ENCODE data around the gene ARHGAP26. TPM values are rescaled to one million over a fixed set of nuclear protein-coding genes. Genes with fewer than 3 reads are reported as not detected.

The ARHGAP26 gene
- total RNA-seq, 1 donor: 7.6 TPM

- Histone ChIP-seq H4K20me1 (ENCODE audit: insufficient read depth, low read length) (no peaks in the 10 kb centered on the region), H3K4me3 (ENCODE audit: insufficient read depth, low read length) (no peak overlapping the region), H3K4me1 (ENCODE audit: insufficient read depth, low read length) (peaks cover 79% of the 10 kb centered on the region), H3K9me3 (ENCODE audit: low read depth, low read length) (no peaks in the 10 kb centered on the region), H3K4me2 (ENCODE audit: insufficient read depth, low read length) (no peak overlapping the region), H2AFZ (ENCODE audit: low read length) (no peak overlapping the region), H3K27ac (ENCODE audit: low read depth, low read length) (no peak overlapping the region), H3K36me3 (ENCODE audit: insufficient read depth, low read length) (no peaks in the 10 kb centered on the region), H3K27me3 (ENCODE audit: insufficient read depth, low read length) (no peaks in the 10 kb centered on the region), H3K79me2 (ENCODE audit: insufficient read depth, low read length) (no peaks in the 10 kb centered on the region)
- TF ChIP-seq CTCF (IDR thresholded peaks at IDR 0.05; ENCODE audit: extremely low read depth, low read depth, low read length): no peak
- no peak for DNase-seq (ENCODE audit: insufficient read length, low spot score, missing footprints)
These were observed 55.9 kb downstream of the ARHGAP26 start for GRCh38 chr5:142826093-142826492.

- no peaks in the 10 kb centered on the region for H3K36me3 ChIP-seq (ENCODE audit: insufficient read depth, low read length)
- no peak for DNase-seq (ENCODE audit: insufficient read length, low spot score, missing footprints)
- H3K9me3 ChIP-seq (ENCODE audit: low read depth, low read length): no peaks in the 10 kb centered on the region
- TF ChIP-seq CTCF (IDR thresholded peaks at IDR 0.05; ENCODE audit: extremely low read depth, low read depth, low read length): no peak
- H3K79me2 ChIP-seq (ENCODE audit: insufficient read depth, low read length): no peaks in the 10 kb centered on the region
- no peaks in the 10 kb centered on the region for H4K20me1 ChIP-seq (ENCODE audit: insufficient read depth, low read length)
- H3K4me3 ChIP-seq (ENCODE audit: insufficient read depth, low read length): peak overlapping the region; percentile 12
- peak overlapping the region; percentile 64 for H3K4me2 ChIP-seq (ENCODE audit: insufficient read depth, low read length)
- H3K27me3 ChIP-seq (ENCODE audit: insufficient read depth, low read length): no peaks in the 10 kb centered on the region
- peak overlapping the region; percentile 57 for H3K27ac ChIP-seq (ENCODE audit: low read depth, low read length)
- H2AFZ ChIP-seq (ENCODE audit: low read length): no peak overlapping the region
- peaks cover 76% of the 10 kb centered on the region for H3K4me1 ChIP-seq (ENCODE audit: insufficient read depth, low read length)
These were observed 56.7 kb downstream of the ARHGAP26 start for GRCh38 chr5:142826741-142827492.

- Histone ChIP-seq H3K79me2 (ENCODE audit: insufficient read depth, low read length) (no peaks in the 10 kb centered on the region), H3K4me3 (ENCODE audit: insufficient read depth, low read length) (no peak overlapping the region), H3K27ac (ENCODE audit: low read depth, low read length) (peak overlapping the region; percentile 16), H3K4me2 (ENCODE audit: insufficient read depth, low read length) (peak overlapping the region; percentile 2), H4K20me1 (ENCODE audit: insufficient read depth, low read length) (no peaks in the 10 kb centered on the region), H2AFZ (ENCODE audit: low read length) (no peak overlapping the region), H3K36me3 (ENCODE audit: insufficient read depth, low read length) (no peaks in the 10 kb centered on the region), H3K4me1 (ENCODE audit: insufficient read depth, low read length) (peaks cover 65% of the 10 kb centered on the region), H3K27me3 (ENCODE audit: insufficient read depth, low read length) (no peaks in the 10 kb centered on the region), H3K9me3 (ENCODE audit: low read depth, low read length) (no peaks in the 10 kb centered on the region)
- TF ChIP-seq CTCF (IDR thresholded peaks at IDR 0.05; ENCODE audit: extremely low read depth, low read depth, low read length): no peak
- no peak for DNase-seq (ENCODE audit: insufficient read length, low spot score, missing footprints)
These were observed 57.9 kb downstream of the ARHGAP26 start for GRCh38 chr5:142827934-142828576.

- H3K27ac ChIP-seq (ENCODE audit: low read depth, low read length): peak overlapping the region; percentile 80
- H3K9me3 ChIP-seq (ENCODE audit: low read depth, low read length): no peaks in the 10 kb centered on the region
- H3K4me1 ChIP-seq (ENCODE audit: insufficient read depth, low read length): peaks cover 61% of the 10 kb centered on the region
- no peaks in the 10 kb centered on the region for H3K27me3 ChIP-seq (ENCODE audit: insufficient read depth, low read length)
- peak overlapping the region; percentile 2 for H3K4me2 ChIP-seq (ENCODE audit: insufficient read depth, low read length)
- H3K4me3 ChIP-seq (ENCODE audit: insufficient read depth, low read length): no peak overlapping the region
- H3K79me2 ChIP-seq (ENCODE audit: insufficient read depth, low read length): no peaks in the 10 kb centered on the region
- no peak for DNase-seq (ENCODE audit: insufficient read length, low spot score, missing footprints)
- no peaks in the 10 kb centered on the region for H3K36me3 ChIP-seq (ENCODE audit: insufficient read depth, low read length)
- no peaks in the 10 kb centered on the region for H4K20me1 ChIP-seq (ENCODE audit: insufficient read depth, low read length)
- no peak overlapping the region for H2AFZ ChIP-seq (ENCODE audit: low read length)
- no peak for TF ChIP-seq CTCF (IDR thresholded peaks at IDR 0.05; ENCODE audit: extremely low read depth, low read depth, low read length)
These were observed 58.8 kb downstream of the ARHGAP26 start for GRCh38 chr5:142828797-142829535.
